ENCODE data around the gene EPDR1. TPM values are rescaled to one million over a fixed set of nuclear protein-coding genes. Genes with fewer than 3 reads are reported as not detected.

The EPDR1 gene
- total and polyA plus RNA-seq, 2 experiments from 2014 or later = 4.4 to 13.8 TPM

DNA sequence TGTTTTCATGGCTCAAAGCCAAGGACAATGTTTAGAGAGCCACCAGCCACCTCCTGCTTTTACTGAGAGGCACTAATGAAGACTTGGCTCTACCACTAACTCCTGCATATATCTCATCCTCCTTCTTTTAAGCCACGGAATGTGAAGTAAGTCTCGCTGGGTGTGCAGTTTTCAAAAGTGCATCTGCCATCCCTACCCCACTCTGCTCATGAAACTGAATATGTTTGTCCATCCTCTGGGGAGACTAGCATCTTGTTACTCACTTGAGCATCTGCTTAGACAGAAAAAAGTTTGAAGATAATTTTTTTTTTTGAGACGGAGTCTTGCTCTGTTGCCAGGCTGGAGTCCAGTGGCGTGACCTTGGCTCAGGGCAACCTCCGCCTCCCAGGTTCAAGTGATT, 40.8 kb downstream of the EPDR1 start:
- H3K4me1 Mint-ChIP-seq = no peaks in the 10 kb centered on the region
- no peaks in the 10 kb centered on the region for H3K9me3 Mint-ChIP-seq
- no peak for TF ChIP-seq EZH2phosphoT487 (IDR thresholded peaks at IDR 0.05; ENCODE audit: unreplicated experiment)
- Histone ChIP-seq H3K79me2 (replicated peaks; ENCODE audit: insufficient read depth) (no peaks in the 10 kb centered on the region), H3K27me3 (ENCODE audit: insufficient read depth) (no peaks in the 10 kb centered on the region), H3K4me2 (no peak overlapping the region), H3K4me3 (no peak overlapping the region), H3K27ac (ENCODE audit: low read depth) (no peak overlapping the region), H4K20me1 (replicated peaks; ENCODE audit: insufficient read depth) (no peaks in the 10 kb centered on the region), H2AFZ (no peak overlapping the region), H3K4me1 (ENCODE audit: insufficient read depth) (no peaks in the 10 kb centered on the region), H3K36me3 (ENCODE audit: insufficient read depth) (no peaks in the 10 kb centered on the region), H3F3A (replicated peaks; ENCODE audit: low read depth) (no peaks in the 10 kb centered on the region), H3K9me2 (ENCODE audit: insufficient read depth) (no peaks in the 10 kb centered on the region)
- H3K27me3 Mint-ChIP-seq (ENCODE audit: insufficient read depth, low read depth, poor library complexity) = no peaks in the 10 kb centered on the region
- no peak for ATAC-seq
- DNase-seq (ENCODE audit: low spot score) = no peak
- H3K36me3 Mint-ChIP-seq (ENCODE audit: low read depth) = no peaks in the 10 kb centered on the region
- no peak overlapping the region for H3K4me3 Mint-ChIP-seq
- no peak overlapping the region for H3K27ac Mint-ChIP-seq

DNA sequence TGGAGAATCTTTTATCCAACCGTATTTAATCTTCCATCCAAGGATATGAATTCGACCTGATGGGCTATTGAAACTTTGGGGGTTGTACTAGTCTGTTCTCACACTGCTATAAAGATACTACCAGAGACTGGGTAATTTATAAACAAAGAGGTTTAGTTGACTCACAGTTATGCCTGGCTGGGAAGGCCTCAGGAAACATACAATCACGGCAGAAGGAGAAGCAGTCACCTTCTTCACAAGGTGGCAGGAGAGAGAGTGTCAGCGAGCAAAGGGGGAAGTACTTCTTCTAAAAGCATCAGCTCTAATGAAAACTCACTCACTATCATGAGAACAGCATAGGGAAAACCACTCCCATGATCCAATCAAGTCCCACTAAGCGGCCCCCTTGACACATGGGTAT, 43.8 kb downstream of the EPDR1 start:
- Histone ChIP-seq H3K27me3 (ENCODE audit: insufficient read depth) (no peaks in the 10 kb centered on the region), H3F3A (replicated peaks; ENCODE audit: low read depth) (no peaks in the 10 kb centered on the region), H3K4me1 (ENCODE audit: insufficient read depth) (no peaks in the 10 kb centered on the region), H4K20me1 (replicated peaks; ENCODE audit: insufficient read depth) (no peaks in the 10 kb centered on the region), H2AFZ (no peak overlapping the region), H3K27ac (ENCODE audit: low read depth) (no peak overlapping the region), H3K4me3 (no peak overlapping the region), H3K36me3 (ENCODE audit: insufficient read depth) (no peaks in the 10 kb centered on the region), H3K4me2 (no peak overlapping the region), H3K79me2 (replicated peaks; ENCODE audit: insufficient read depth) (no peaks in the 10 kb centered on the region), H3K9me2 (ENCODE audit: insufficient read depth) (no peaks in the 10 kb centered on the region)
- DNase-seq (ENCODE audit: low spot score) = no peak
- Mint-ChIP-seq H3K27me3 (ENCODE audit: insufficient read depth, low read depth, poor library complexity) (no peaks in the 10 kb centered on the region), H3K9me3 (no peaks in the 10 kb centered on the region), H3K4me3 (no peak overlapping the region), H3K4me1 (no peaks in the 10 kb centered on the region), H3K36me3 (ENCODE audit: low read depth) (no peaks in the 10 kb centered on the region), H3K27ac (no peak overlapping the region)
- no peak for ATAC-seq
- TF ChIP-seq, protein P1, sequence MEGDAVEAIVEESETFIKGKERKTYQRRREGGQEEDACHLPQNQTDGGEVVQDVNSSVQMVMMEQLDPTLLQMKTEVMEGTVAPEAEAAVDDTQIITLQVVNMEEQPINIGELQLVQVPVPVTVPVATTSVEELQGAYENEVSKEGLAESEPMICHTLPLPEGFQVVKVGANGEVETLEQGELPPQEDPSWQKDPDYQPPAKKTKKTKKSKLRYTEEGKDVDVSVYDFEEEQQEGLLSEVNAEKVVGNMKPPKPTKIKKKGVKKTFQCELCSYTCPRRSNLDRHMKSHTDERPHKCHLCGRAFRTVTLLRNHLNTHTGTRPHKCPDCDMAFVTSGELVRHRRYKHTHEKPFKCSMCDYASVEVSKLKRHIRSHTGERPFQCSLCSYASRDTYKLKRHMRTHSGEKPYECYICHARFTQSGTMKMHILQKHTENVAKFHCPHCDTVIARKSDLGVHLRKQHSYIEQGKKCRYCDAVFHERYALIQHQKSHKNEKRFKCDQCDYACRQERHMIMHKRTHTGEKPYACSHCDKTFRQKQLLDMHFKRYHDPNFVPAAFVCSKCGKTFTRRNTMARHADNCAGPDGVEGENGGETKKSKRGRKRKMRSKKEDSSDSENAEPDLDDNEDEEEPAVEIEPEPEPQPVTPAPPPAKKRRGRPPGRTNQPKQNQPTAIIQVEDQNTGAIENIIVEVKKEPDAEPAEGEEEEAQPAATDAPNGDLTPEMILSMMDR (conservative IDR thresholded peaks at IDR 0.05; ENCODE audit: low read depth in 2 of 2) = no peak
- TF ChIP-seq POLR2AphosphoS5 (IDR thresholded peaks at IDR 0.05; ENCODE audit: low read depth) (no peak), CREB1 (CRISPR knock-in tag; IDR thresholded peaks at IDR 0.05; ENCODE audit: low read depth) (no peak), JUNB (IDR thresholded peaks at IDR 0.05; ENCODE audit: unreplicated experiment) (no peak), EZH2phosphoT487 (IDR thresholded peaks at IDR 0.05; ENCODE audit: unreplicated experiment) (no peak), ZNF114 (CRISPR knock-in tag; IDR thresholded peaks at IDR 0.05) (no peak), STAT1 (IDR thresholded peaks at IDR 0.05; ENCODE audit: unreplicated experiment) (no peak), ZNF331 (CRISPR knock-in tag; IDR thresholded peaks at IDR 0.05; ENCODE audit: low read depth) (no peak), NANOG (IDR thresholded peaks at IDR 0.05; ENCODE audit: borderline replicate concordance) (no peak)
- TF ChIP-seq, protein P2, sequence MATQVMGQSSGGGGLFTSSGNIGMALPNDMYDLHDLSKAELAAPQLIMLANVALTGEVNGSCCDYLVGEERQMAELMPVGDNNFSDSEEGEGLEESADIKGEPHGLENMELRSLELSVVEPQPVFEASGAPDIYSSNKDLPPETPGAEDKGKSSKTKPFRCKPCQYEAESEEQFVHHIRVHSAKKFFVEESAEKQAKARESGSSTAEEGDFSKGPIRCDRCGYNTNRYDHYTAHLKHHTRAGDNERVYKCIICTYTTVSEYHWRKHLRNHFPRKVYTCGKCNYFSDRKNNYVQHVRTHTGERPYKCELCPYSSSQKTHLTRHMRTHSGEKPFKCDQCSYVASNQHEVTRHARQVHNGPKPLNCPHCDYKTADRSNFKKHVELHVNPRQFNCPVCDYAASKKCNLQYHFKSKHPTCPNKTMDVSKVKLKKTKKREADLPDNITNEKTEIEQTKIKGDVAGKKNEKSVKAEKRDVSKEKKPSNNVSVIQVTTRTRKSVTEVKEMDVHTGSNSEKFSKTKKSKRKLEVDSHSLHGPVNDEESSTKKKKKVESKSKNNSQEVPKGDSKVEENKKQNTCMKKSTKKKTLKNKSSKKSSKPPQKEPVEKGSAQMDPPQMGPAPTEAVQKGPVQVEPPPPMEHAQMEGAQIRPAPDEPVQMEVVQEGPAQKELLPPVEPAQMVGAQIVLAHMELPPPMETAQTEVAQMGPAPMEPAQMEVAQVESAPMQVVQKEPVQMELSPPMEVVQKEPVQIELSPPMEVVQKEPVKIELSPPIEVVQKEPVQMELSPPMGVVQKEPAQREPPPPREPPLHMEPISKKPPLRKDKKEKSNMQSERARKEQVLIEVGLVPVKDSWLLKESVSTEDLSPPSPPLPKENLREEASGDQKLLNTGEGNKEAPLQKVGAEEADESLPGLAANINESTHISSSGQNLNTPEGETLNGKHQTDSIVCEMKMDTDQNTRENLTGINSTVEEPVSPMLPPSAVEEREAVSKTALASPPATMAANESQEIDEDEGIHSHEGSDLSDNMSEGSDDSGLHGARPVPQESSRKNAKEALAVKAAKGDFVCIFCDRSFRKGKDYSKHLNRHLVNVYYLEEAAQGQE (IDR thresholded peaks at IDR 0.05; ENCODE audit: unreplicated experiment) = no peak
- TF ChIP-seq, protein P3, sequence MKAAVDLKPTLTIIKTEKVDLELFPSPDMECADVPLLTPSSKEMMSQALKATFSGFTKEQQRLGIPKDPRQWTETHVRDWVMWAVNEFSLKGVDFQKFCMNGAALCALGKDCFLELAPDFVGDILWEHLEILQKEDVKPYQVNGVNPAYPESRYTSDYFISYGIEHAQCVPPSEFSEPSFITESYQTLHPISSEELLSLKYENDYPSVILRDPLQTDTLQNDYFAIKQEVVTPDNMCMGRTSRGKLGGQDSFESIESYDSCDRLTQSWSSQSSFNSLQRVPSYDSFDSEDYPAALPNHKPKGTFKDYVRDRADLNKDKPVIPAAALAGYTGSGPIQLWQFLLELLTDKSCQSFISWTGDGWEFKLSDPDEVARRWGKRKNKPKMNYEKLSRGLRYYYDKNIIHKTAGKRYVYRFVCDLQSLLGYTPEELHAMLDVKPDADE (IDR thresholded peaks at IDR 0.05) = no peak
